ENCODE results near the gene SFXN3.

The SFXN3 gene

GRCh38 chr10:100998991-100999741 is 31.9 kb upstream of the SFXN3 start:
- intact Hi-C loops (cut with DNase I) = loop anchor here (5.0 kb wide), 1 partner anchor 87 kb away; the partner anchor contains the start of gene SLF2
- peak; percentile 52 to 93 (median 87) for DNase-seq

- intact Hi-C loops (cut with DNase I) = loop anchor here (5.0 kb wide), 1 partner anchor 87 kb away; the partner anchor contains the start of gene SLF2
- peak in 1 of 42 donors; percentile 89 for DNase-seq
Observed at GRCh38 chr10:100999742-101000126, 31.3 kb upstream of the SFXN3 start, which contains the start of gene LZTS2. Gene LZTS2 (plus strand): TSS chr10:100999808. CDS start chr10:101002539, 2,731 bp downstream.

- intact Hi-C loops (cut with DNase I) = no loop called here
- DNase-seq = peak in 22 of 42 donors; percentile 30 to 74 (median 54)
Observed at GRCh38 chr10:101000127-101000914, 30.7 kb upstream of the SFXN3 start.

GRCh38 chr10:101000915-101001658 is 29.9 kb upstream of the SFXN3 start:
- peak; percentile 55 to 94 (median 80) for DNase-seq
- intact Hi-C loops (cut with DNase I) = no loop called here

GRCh38 chr10:101001659-101002035 is 29.4 kb upstream of the SFXN3 start:
- intact Hi-C loops (cut with DNase I) = no loop called here
- DNase-seq = no peak

GRCh38 chr10:101002456-101002855 is 28.6 kb upstream of the SFXN3 start:
- intact Hi-C loops (cut with DNase I) = no loop called here
- DNase-seq = no peak

GRCh38 chr10:101003639-101004206 is 27.3 kb upstream of the SFXN3 start:
- DNase-seq = no peak
- intact Hi-C loops (cut with DNase I) = no loop called here

GRCh38 chr10:101005361-101005760 is 25.7 kb upstream of the SFXN3 start:
- intact Hi-C loops (cut with DNase I) = no loop called here
- no peak for DNase-seq

- intact Hi-C loops (cut with DNase I) = no loop called here
Observed at GRCh38 chr10:101005869-101006567, 25.0 kb upstream of the SFXN3 start.

GRCh38 chr10:101006593-101007098 is 24.4 kb upstream of the SFXN3 start:
- DNase-seq = peak in 20 of 42 donors; percentile 33 to 82 (median 60)
- intact Hi-C loops (cut with DNase I) = no loop called here

More at GRCh38 chr10:101005869-101006567, 25.0 kb upstream of the SFXN3 start:
- DNase-seq = no peak

GRCh38 chr10:101007099-101007711 is 23.8 kb upstream of the SFXN3 start:
- intact Hi-C loops (cut with DNase I) = no loop called here
- DNase-seq = peak in 12 of 42 donors; percentile 24 to 71 (median 44)

- peak in 28 of 42 donors; percentile 39 to 83 (median 65) for DNase-seq
- intact Hi-C loops (cut with DNase I) = no loop called here
Observed at GRCh38 chr10:101007915-101008822, 22.9 kb upstream of the SFXN3 start.

GRCh38 chr10:101008823-101009423 is 22.1 kb upstream of the SFXN3 start:
- intact Hi-C loops (cut with DNase I) = no loop called here
- DNase-seq = peak in 41 of 42 donors; percentile 62 to 94 (median 84)

- intact Hi-C loops (cut with DNase I) = loop anchor here (10.0 kb wide), 1 partner anchor 54 kb away; the partner anchor contains the start of gene KAZALD1
- DNase-seq = peak in 1 of 42 donors; percentile 17
Observed at GRCh38 chr10:101010329-101010728, 20.7 kb upstream of the SFXN3 start.

GRCh38 chr10:101011517-101012423 is 19.3 kb upstream of the SFXN3 start:
- intact Hi-C loops (cut with DNase I) = loop anchor here (10.0 kb wide), 1 partner anchor 53 kb away; the partner anchor contains the start of gene KAZALD1
- DNase-seq = peak in 4 of 42 donors; percentile 37 to 64 (median 48)

All from head of caudate nucleus (tissue), 42 donors.